Left ventricle myocardium inferior (tissue), 1 donor: Measurements from ENCODE around the gene HEXIM1. TPM values are rescaled to one million over a fixed set of nuclear protein-coding genes. Genes with fewer than 3 reads are reported as not detected.

Experiments used
- DNase-seq: peaks from one replicate; pipeline ENCODE4 v3.0.0-alpha.2; 2020
- H3K27ac ChIP-seq: fragments of 200-600 bp; replicated peaks from 2 replicates; pipeline ENCODE4 v1.8.0; 2021
- H3K27me3 ChIP-seq: fragments of 200-600 bp; 2 replicates; pipeline ENCODE4 v1.8.0; 2021; ENCODE audit warnings: low read depth
- H3K36me3 ChIP-seq: fragments of 200-600 bp; 2 replicates; pipeline ENCODE4 v1.8.0; 2021
- H3K4me1 ChIP-seq: fragments of 200-600 bp; 2 replicates; pipeline ENCODE4 v1.8.0; 2021
- H3K4me3 ChIP-seq: fragments of 200-600 bp; 2 replicates; pipeline ENCODE4 v1.8.0; 2021; ENCODE audit warnings: mild to moderate bottlenecking, moderate library complexity
- H3K9me3 ChIP-seq: fragments of 200-600 bp; replicated peaks from 2 replicates; pipeline ENCODE4 v1.8.0; 2021
- CTCF ChIP-seq: fragments of 200-600 bp; IDR thresholded peaks from 2 replicates; pipeline ENCODE4 v1.8.0; 2021; ENCODE audit warnings: antibody characterized with exemption, mild to moderate bottlenecking, borderline replicate concordance
- intact Hi-C: fragments of 100-400 bp; cut with micrococcal nuclease; formaldehyde crosslinking; loops from one replicate; pipeline ENCODE4 v1.11.0; 2022
- total RNA-seq: library from RNA; stranded (reverse); fragmentation: NEBNext Ultra II Directional; extraction: Animal tissue kit (Norgen Biotek cat#: 25700); gene quantifications from one replicate; pipeline ENCODE4 v1.2.1, GENCODE V29; 2021
- donor health status: DM: no; HTN: yes; CAD: no; lungs with severe emphysema.

HEXIM1 gene
- total RNA-seq, 1 donor from 2014 or later, result 28.8 TPM

DNA sequence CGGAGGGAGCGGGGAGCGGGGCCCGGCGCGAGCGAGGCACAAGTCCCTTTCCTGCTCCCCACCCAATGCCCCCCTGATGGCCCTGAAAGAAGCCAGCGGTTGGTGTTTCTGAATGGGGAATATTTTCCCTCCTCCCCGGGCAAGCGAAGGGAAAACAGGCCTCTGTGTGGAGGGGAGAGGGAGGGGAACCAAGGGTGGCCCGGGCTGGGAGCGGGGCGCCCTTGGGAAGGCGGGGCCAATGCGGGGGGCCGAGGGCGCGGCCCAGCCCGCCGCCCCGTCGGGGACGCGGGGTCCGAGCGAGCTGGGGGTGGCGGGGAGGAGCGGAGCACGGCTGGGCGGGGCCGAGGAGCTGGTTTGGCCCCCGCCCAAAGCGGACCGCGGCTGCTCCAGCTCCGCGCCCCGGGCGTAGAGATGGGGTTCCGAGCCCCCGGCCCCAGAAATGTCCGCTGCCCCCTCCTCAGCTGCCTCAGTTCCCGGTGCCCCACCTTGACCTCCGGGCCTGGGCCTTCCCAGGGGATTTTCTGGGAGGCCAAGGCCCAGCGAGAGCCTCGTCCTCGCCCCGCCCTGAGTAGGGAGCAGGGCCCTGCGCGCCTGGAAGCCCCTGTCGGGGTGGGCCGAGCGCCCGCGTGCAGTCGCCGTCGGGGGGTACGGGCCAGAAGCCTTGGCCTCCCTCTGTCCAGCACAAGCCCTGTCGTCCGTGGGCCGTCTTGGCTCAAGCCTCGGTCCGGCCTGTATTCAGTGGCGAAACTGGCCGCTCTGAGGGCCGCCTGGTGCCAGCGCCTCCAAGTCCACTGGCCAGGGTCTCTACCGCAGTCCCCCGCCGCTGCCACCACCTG, 3.9 kb upstream of the HEXIM1 start:
- DNase-seq, result peak; percentile 66
- intact Hi-C loops, result no loop called here
- Histone ChIP-seq H3K36me3 (peaks cover 5% of the 10 kb centered on the region), H3K27me3 (no peaks in the 10 kb centered on the region), H3K9me3 (no peaks in the 10 kb centered on the region), H3K4me1 (peaks cover 54% of the 10 kb centered on the region), H3K4me3 (peak overlapping the region; percentile 66), H3K27ac (peak overlapping the region; percentile 88)
- no peak for TF ChIP-seq CTCF

DNA sequence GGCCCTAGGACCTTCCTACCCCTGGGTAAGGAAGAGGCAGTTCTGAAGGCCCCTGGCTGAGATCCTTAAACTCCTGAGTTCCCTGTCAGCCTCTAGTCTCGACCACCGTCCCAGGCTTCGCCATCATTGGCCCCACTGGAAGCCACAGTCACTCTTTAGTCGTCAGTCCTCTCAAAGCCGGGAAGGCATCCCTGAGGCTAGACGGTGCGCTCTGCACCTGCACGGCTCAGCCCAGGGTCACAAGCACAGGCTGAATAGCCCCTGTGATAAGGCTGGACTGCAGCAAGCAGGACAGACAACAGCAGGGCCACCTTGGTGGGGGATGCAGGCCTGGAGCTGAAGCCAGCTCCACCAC, 3.3 kb upstream of the HEXIM1 start:
- H3K4me3 ChIP-seq, result peak overlapping the region; percentile 66
- H3K27me3 ChIP-seq, result no peaks in the 10 kb centered on the region
- TF ChIP-seq CTCF, result no peak
- peak; percentile 19 for DNase-seq
- no peaks in the 10 kb centered on the region for H3K9me3 ChIP-seq
- peaks cover 60% of the 10 kb centered on the region for H3K4me1 ChIP-seq
- intact Hi-C loops, result no loop called here
- no peaks in the 10 kb centered on the region for H3K36me3 ChIP-seq
- peak overlapping the region; percentile 88 for H3K27ac ChIP-seq

DNA sequence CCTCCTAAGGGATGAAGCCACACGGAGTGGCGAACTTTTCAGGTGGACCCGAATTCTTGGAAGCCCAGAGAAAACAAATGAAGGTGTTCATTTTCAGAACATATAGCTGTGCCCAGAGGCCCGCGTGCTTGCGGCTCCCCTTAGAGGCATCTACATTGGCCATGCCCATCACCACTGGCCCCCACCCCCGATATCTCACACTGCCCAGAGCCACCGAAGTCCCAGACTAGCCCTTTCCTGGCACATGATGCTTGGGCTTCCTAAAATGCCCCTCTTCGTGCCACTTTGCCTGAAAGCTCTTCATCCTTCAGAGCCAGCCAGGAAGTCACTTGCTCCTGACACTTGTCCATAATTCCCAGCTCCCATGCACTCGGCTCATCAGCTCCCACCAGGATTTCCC, 2.1 kb upstream of the HEXIM1 start:
- intact Hi-C loops, result no loop called here
- H3K27me3 ChIP-seq, result no peaks in the 10 kb centered on the region
- peak overlapping the region; percentile 96 for H3K27ac ChIP-seq
- no peaks in the 10 kb centered on the region for H3K36me3 ChIP-seq
- TF ChIP-seq CTCF, result no peak
- no peak overlapping the region for H3K4me3 ChIP-seq
- no peaks in the 10 kb centered on the region for H3K9me3 ChIP-seq
- H3K4me1 ChIP-seq, result peaks cover 71% of the 10 kb centered on the region
- DNase-seq, result peak; percentile 10

- Histone ChIP-seq H3K4me1 (peaks cover 75% of the 10 kb centered on the region), H3K4me3 (peak overlapping the region; percentile 87), H3K27ac (peak overlapping the region; percentile 96), H3K27me3 (no peaks in the 10 kb centered on the region), H3K9me3 (no peaks in the 10 kb centered on the region), H3K36me3 (no peaks in the 10 kb centered on the region)
- DNase-seq, result no peak
- intact Hi-C loops, result no loop called here
- TF ChIP-seq CTCF, result no peak
These were observed 1.7 kb upstream of the HEXIM1 start for GRCh38 chr17:45146592-45146889.

DNA sequence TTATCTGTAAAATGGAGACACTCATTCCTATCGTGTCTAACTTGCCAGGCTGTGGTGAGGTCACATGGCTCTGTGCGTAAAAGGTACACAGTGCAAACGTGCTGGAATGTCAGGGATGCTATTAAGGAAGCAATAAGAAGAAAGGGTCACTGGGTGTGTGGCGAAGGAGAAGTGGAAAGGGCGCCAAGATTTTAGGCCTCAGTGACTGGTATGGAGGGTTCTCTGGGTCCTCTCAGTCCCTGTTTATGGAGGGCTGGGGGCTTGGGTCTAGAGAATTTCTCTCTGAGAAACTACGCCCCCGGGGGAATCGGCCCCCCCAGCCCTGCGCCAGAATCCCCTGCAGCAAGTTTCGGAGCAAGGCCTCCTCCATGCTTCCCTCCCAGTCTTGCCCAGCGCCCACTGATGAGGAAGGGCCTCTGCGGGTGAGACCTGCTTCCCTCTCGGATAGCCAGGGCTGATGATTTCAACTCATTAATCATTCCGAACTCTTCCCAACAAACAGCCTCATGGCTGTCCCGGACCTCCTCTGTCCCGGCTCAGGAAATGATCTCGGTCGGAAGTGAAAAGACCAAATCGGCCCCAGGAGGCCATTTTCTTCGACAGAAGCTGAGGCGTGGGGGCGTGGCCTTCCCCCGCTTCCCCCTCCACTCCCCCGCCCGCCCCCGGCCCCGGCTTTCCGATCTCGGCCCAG, 1.2 kb upstream of the HEXIM1 start:
- H3K9me3 ChIP-seq, result no peaks in the 10 kb centered on the region
- intact Hi-C loops, result no loop called here
- H3K27ac ChIP-seq, result peak overlapping the region; percentile 96
- no peak for DNase-seq
- peak overlapping the region; percentile 87 for H3K4me3 ChIP-seq
- no peaks in the 10 kb centered on the region for H3K36me3 ChIP-seq
- no peaks in the 10 kb centered on the region for H3K27me3 ChIP-seq
- TF ChIP-seq CTCF, result no peak
- peaks cover 80% of the 10 kb centered on the region for H3K4me1 ChIP-seq
